Measurements from ENCODE around the gene TRAM1L1.
A peak's percentile ranks its signal among the peaks of the same experiment; 100 is the strongest.

Gene TRAM1L1

GRCh38 chr4:117093571-117093970 is 8.2 kb upstream of the TRAM1L1 start:
- H3K4me3 ChIP-seq (ENCODE audit: insufficient read depth in 1 of 2, low read depth in 1 of 2, low read length in 2 of 2): no peak overlapping the region
- no peak overlapping the region for H2BK120ac ChIP-seq (ENCODE audit: low read depth, low read length)
- H2BK15ac ChIP-seq (ENCODE audit: low read depth, poor library complexity, severe bottlenecking): no peak overlapping the region
- H3K9ac ChIP-seq (ENCODE audit: low read length): no peak overlapping the region
- H3K14ac ChIP-seq (ENCODE audit: low read length in 2 of 2): no peak overlapping the region
- H3K4ac ChIP-seq (ENCODE audit: low read depth in 1 of 2, low read length in 2 of 2): no peak overlapping the region
- no peaks in the 10 kb centered on the region for H3K4me1 ChIP-seq (ENCODE audit: control insufficient read depth, insufficient read depth, low read depth, low read length)
- peak; percentile 12 for DNase-seq
- H3K9me3 ChIP-seq (ENCODE audit: control insufficient read depth, low read length): no peaks in the 10 kb centered on the region
- H2BK12ac ChIP-seq (ENCODE audit: low read length in 2 of 2): no peak overlapping the region
- no peak overlapping the region for H2BK5ac ChIP-seq (ENCODE audit: low read depth, low read length, poor library complexity, severe bottlenecking)
- H3K27me3 ChIP-seq (ENCODE audit: control insufficient read depth in 1 of 2, insufficient read depth in 1 of 2, low read length in 2 of 2): no peaks in the 10 kb centered on the region
- no peak overlapping the region for H4K8ac ChIP-seq (ENCODE audit: low read length)
- no peak overlapping the region for H3K4me2 ChIP-seq (ENCODE audit: low read length, poor library complexity, severe bottlenecking)
- no peaks in the 10 kb centered on the region for H3K36me3 ChIP-seq (ENCODE audit: control insufficient read depth in 1 of 2, insufficient read depth in 2 of 2, low read depth in 1 of 2, low read length in 2 of 2)
- H3K23ac ChIP-seq (ENCODE audit: low read length in 2 of 2): no peak overlapping the region
- H3K79me1 ChIP-seq (replicated peaks; ENCODE audit: low read length, poor library complexity, severe bottlenecking): no peaks in the 10 kb centered on the region
- no peak overlapping the region for H3K27ac ChIP-seq (ENCODE audit: low read length, poor library complexity, severe bottlenecking)
- H4K91ac ChIP-seq (ENCODE audit: low read length): no peak overlapping the region
- H2AK5ac ChIP-seq (ENCODE audit: low read length, severe bottlenecking): no peak overlapping the region
- no peak overlapping the region for H2AFZ ChIP-seq (ENCODE audit: low read depth, low read length)
- H3K18ac ChIP-seq (ENCODE audit: low read depth in 1 of 2, low read length in 2 of 2): no peak overlapping the region

GRCh38 chr4:117077760-117078159 is 7.6 kb downstream of the TRAM1L1 start:
- Histone ChIP-seq H3K27me3 (ENCODE audit: control insufficient read depth in 1 of 2, insufficient read depth in 1 of 2, low read length in 2 of 2) (no peaks in the 10 kb centered on the region), H4K8ac (ENCODE audit: low read length) (no peak overlapping the region), H2BK5ac (ENCODE audit: low read depth, low read length, poor library complexity, severe bottlenecking) (no peak overlapping the region), H2AK5ac (ENCODE audit: low read length, severe bottlenecking) (no peak overlapping the region), H4K91ac (ENCODE audit: low read length) (no peak overlapping the region), H2BK15ac (ENCODE audit: low read depth, poor library complexity, severe bottlenecking) (no peak overlapping the region), H3K4me1 (ENCODE audit: control insufficient read depth, insufficient read depth, low read depth, low read length) (no peaks in the 10 kb centered on the region), H2AFZ (ENCODE audit: low read depth, low read length) (no peak overlapping the region), H3K4ac (ENCODE audit: low read depth in 1 of 2, low read length in 2 of 2) (no peak overlapping the region), H2BK120ac (ENCODE audit: low read depth, low read length) (no peak overlapping the region), H3K23ac (ENCODE audit: low read length in 2 of 2) (no peak overlapping the region), H3K4me3 (ENCODE audit: insufficient read depth in 1 of 2, low read depth in 1 of 2, low read length in 2 of 2) (no peak overlapping the region), H3K4me2 (ENCODE audit: low read length, poor library complexity, severe bottlenecking) (no peak overlapping the region), H3K27ac (ENCODE audit: low read length, poor library complexity, severe bottlenecking) (no peak overlapping the region), H2BK12ac (ENCODE audit: low read length in 2 of 2) (no peak overlapping the region), H3K36me3 (ENCODE audit: control insufficient read depth in 1 of 2, insufficient read depth in 2 of 2, low read depth in 1 of 2, low read length in 2 of 2) (no peaks in the 10 kb centered on the region), H3K9ac (ENCODE audit: low read length) (no peak overlapping the region), H3K9me3 (ENCODE audit: control insufficient read depth, low read length) (peaks cover 12% of the 10 kb centered on the region), H3K14ac (ENCODE audit: low read length in 2 of 2) (no peak overlapping the region), H3K79me1 (replicated peaks; ENCODE audit: low read length, poor library complexity, severe bottlenecking) (no peaks in the 10 kb centered on the region), H3K18ac (ENCODE audit: low read depth in 1 of 2, low read length in 2 of 2) (no peak overlapping the region)
- 69% methylated on average over 2 of the region's 2 CpGs for WGBS
- no peak for DNase-seq

GRCh38 chr4:117068120-117068519 is 17.3 kb downstream of the TRAM1L1 start:
- Histone ChIP-seq H3K4ac (ENCODE audit: low read depth in 1 of 2, low read length in 2 of 2) (no peak overlapping the region), H3K18ac (ENCODE audit: low read depth in 1 of 2, low read length in 2 of 2) (no peak overlapping the region), H2BK5ac (ENCODE audit: low read depth, low read length, poor library complexity, severe bottlenecking) (no peak overlapping the region), H2BK120ac (ENCODE audit: low read depth, low read length) (no peak overlapping the region), H2BK12ac (ENCODE audit: low read length in 2 of 2) (no peak overlapping the region), H3K14ac (ENCODE audit: low read length in 2 of 2) (no peak overlapping the region), H2AK5ac (ENCODE audit: low read length, severe bottlenecking) (no peak overlapping the region), H4K91ac (ENCODE audit: low read length) (no peak overlapping the region), H3K79me1 (replicated peaks; ENCODE audit: low read length, poor library complexity, severe bottlenecking) (no peaks in the 10 kb centered on the region), H3K27me3 (ENCODE audit: control insufficient read depth in 1 of 2, insufficient read depth in 1 of 2, low read length in 2 of 2) (no peaks in the 10 kb centered on the region), H3K36me3 (ENCODE audit: control insufficient read depth in 1 of 2, insufficient read depth in 2 of 2, low read depth in 1 of 2, low read length in 2 of 2) (no peaks in the 10 kb centered on the region), H3K27ac (ENCODE audit: low read length, poor library complexity, severe bottlenecking) (no peak overlapping the region), H2BK15ac (ENCODE audit: low read depth, poor library complexity, severe bottlenecking) (no peak overlapping the region), H3K4me1 (ENCODE audit: control insufficient read depth, insufficient read depth, low read depth, low read length) (no peaks in the 10 kb centered on the region), H3K4me2 (ENCODE audit: low read length, poor library complexity, severe bottlenecking) (no peak overlapping the region), H3K23ac (ENCODE audit: low read length in 2 of 2) (no peak overlapping the region), H2AFZ (ENCODE audit: low read depth, low read length) (no peak overlapping the region), H3K9me3 (ENCODE audit: control insufficient read depth, low read length) (no peaks in the 10 kb centered on the region), H4K8ac (ENCODE audit: low read length) (no peak overlapping the region), H3K4me3 (ENCODE audit: insufficient read depth in 1 of 2, low read depth in 1 of 2, low read length in 2 of 2) (no peak overlapping the region), H3K9ac (ENCODE audit: low read length) (no peak overlapping the region)
- 100% methylated on average over 1 of the region's 3 CpGs for WGBS
- DNase-seq: no peak

GRCh38 chr4:117063961-117064696 is 21.2 kb downstream of the TRAM1L1 start:
- no peak overlapping the region for H2AFZ ChIP-seq (ENCODE audit: low read depth, low read length)
- DNase-seq: no peak
- no peak overlapping the region for H2BK5ac ChIP-seq (ENCODE audit: low read depth, low read length, poor library complexity, severe bottlenecking)
- H3K79me1 ChIP-seq (replicated peaks; ENCODE audit: low read length, poor library complexity, severe bottlenecking): no peaks in the 10 kb centered on the region
- H3K4ac ChIP-seq (ENCODE audit: low read depth in 1 of 2, low read length in 2 of 2): no peak overlapping the region
- H3K9ac ChIP-seq (ENCODE audit: low read length): no peak overlapping the region
- H2BK15ac ChIP-seq (ENCODE audit: low read depth, poor library complexity, severe bottlenecking): no peak overlapping the region
- no peak overlapping the region for H3K14ac ChIP-seq (ENCODE audit: low read length in 2 of 2)
- H3K9me3 ChIP-seq (ENCODE audit: control insufficient read depth, low read length): no peaks in the 10 kb centered on the region
- H4K91ac ChIP-seq (ENCODE audit: low read length): no peak overlapping the region
- H4K8ac ChIP-seq (ENCODE audit: low read length): no peak overlapping the region
- no peaks in the 10 kb centered on the region for H3K27me3 ChIP-seq (ENCODE audit: control insufficient read depth in 1 of 2, insufficient read depth in 1 of 2, low read length in 2 of 2)
- no peak overlapping the region for H2BK120ac ChIP-seq (ENCODE audit: low read depth, low read length)
- no peak overlapping the region for H3K23ac ChIP-seq (ENCODE audit: low read length in 2 of 2)
- no peak overlapping the region for H3K4me3 ChIP-seq (ENCODE audit: insufficient read depth in 1 of 2, low read depth in 1 of 2, low read length in 2 of 2)
- H3K36me3 ChIP-seq (ENCODE audit: control insufficient read depth in 1 of 2, insufficient read depth in 2 of 2, low read depth in 1 of 2, low read length in 2 of 2): no peaks in the 10 kb centered on the region
- H3K27ac ChIP-seq (ENCODE audit: low read length, poor library complexity, severe bottlenecking): no peak overlapping the region
- H3K4me1 ChIP-seq (ENCODE audit: control insufficient read depth, insufficient read depth, low read depth, low read length): no peaks in the 10 kb centered on the region
- H3K18ac ChIP-seq (ENCODE audit: low read depth in 1 of 2, low read length in 2 of 2): no peak overlapping the region
- H2BK12ac ChIP-seq (ENCODE audit: low read length in 2 of 2): no peak overlapping the region
- no peak overlapping the region for H2AK5ac ChIP-seq (ENCODE audit: low read length, severe bottlenecking)
- H3K4me2 ChIP-seq (ENCODE audit: low read length, poor library complexity, severe bottlenecking): no peak overlapping the region
- 64% methylated on average over 2 of the region's 2 CpGs for WGBS
